Caco-2 (cell line): ENCODE data around the gene PLXNB2. TPM values are rescaled to one million over a fixed set of nuclear protein-coding genes. Genes with fewer than 3 reads are reported as not detected.

Experiments
- BruUV-seq: library from RNA; stranded (reverse); fragments of 400-500 nt; replicated peaks from 2 replicates; lab custom pipeline; 2021; lab: Mats Ljungman, UMichigan
- CTCF ChIA-PET: fragments of 300-600 bp; sonication (Branson Sonifier 250); formaldehyde crosslinking; loops from one replicate; lab custom pipeline; 2022; ENCODE audit warnings: antibody characterized with exemption; lab: Charles Lee
- POLR2A ChIA-PET: fragments of 300-600 bp; sonication (Branson Sonifier 250); formaldehyde crosslinking; loops from one replicate; lab custom pipeline; 2022; ENCODE audit warnings: antibody characterized with exemption; lab: Charles Lee
- DNase-seq, 2 experiments: peaks; one replicate each; pipeline versions ENCODE4 v3.0.0 to v3.0.0-alpha.2; 2020 to 2022
- H3K27me3 ChIP-seq: replicated peaks from 2 replicates; pipeline ENCODE4 v1.6.0; 2011; ENCODE audit warnings: low read length; ENCODE audit not compliant: control insufficient read depth, insufficient read depth
- H3K36me3 ChIP-seq: 2 replicates; pipeline ENCODE4 v1.5.1; 2011; ENCODE audit warnings: low read length; ENCODE audit not compliant: control insufficient read depth, insufficient read depth
- H3K4me1 ChIP-seq: fragments of 250-450 bp; sonication (Bioruptor Pico); 2 replicates; pipeline ENCODE4 v1.5.1; 2020; ENCODE audit warnings: mild to moderate bottlenecking
- H3K4me3 ChIP-seq: 2 replicates; pipeline ENCODE4 v1.5.1; 2011; ENCODE audit warnings: low read depth, mild to moderate bottlenecking, control low read depth, low read length
- H3K9me3 ChIP-seq: fragments of 250-450 bp; sonication (Bioruptor Pico); 2 replicates; pipeline ENCODE4 v1.5.1; 2020; ENCODE audit warnings: mild to moderate bottlenecking, moderate library complexity
- H3K27ac Mint-ChIP-seq: one replicate; pipeline ENCODE4 v1.8.0; 2022; ENCODE audit warnings: mixed read lengths; ENCODE audit not compliant: unreplicated experiment
- H3K27me3 Mint-ChIP-seq: one replicate; pipeline ENCODE4 v1.8.0; 2022; ENCODE audit warnings: mixed read lengths; ENCODE audit not compliant: insufficient read depth, unreplicated experiment
- H3K36me3 Mint-ChIP-seq: one replicate; pipeline ENCODE4 v1.8.0; 2022; ENCODE audit warnings: mild to moderate bottlenecking, mixed read lengths; ENCODE audit not compliant: insufficient read depth, unreplicated experiment
- H3K4me1 Mint-ChIP-seq: one replicate; pipeline ENCODE4 v1.8.0; 2022; ENCODE audit warnings: low read depth, mixed read lengths; ENCODE audit not compliant: unreplicated experiment
- H3K4me3 Mint-ChIP-seq: one replicate; pipeline ENCODE4 v1.8.0; 2022; ENCODE audit warnings: mild to moderate bottlenecking, moderate library complexity, mixed read lengths; ENCODE audit not compliant: unreplicated experiment
- H3K9me3 Mint-ChIP-seq: one replicate; pipeline ENCODE4 v1.8.0; 2022; ENCODE audit warnings: mixed read lengths; ENCODE audit not compliant: unreplicated experiment
- CTCF ChIP-seq, 2 experiments: fragments of 200-600 bp in 1 of 2; IDR thresholded peaks; 1 replicate in 1 of 2; 2 replicates in 1 of 2; pipeline versions ENCODE4 v1.5.1 to v1.8.0; 2011 to 2022; ENCODE audit warnings: antibody characterized with exemption in 1 of 2, control low read depth in 1 of 2, inconsistent platforms in 1 of 2, low read depth in 1 of 2, low read length in 1 of 2, mild to moderate bottlenecking in 1 of 2, moderate library complexity in 1 of 2; ENCODE audit not compliant: insufficient read depth in 1 of 2, severe bottlenecking in 1 of 2, unreplicated experiment in 1 of 2
- intact Hi-C: fragments of 100-400 bp; cut with micrococcal nuclease; formaldehyde crosslinking; loops from one replicate; pipeline ENCODE4 v1.10.0; 2022; ENCODE audit not compliant: unreplicated experiment
- total RNA-seq: library from RNA; stranded (reverse); gene quantifications from 2 replicates; pipeline ENCODE4 v1.2.3, GENCODE V29; 2022

PLXNB2 gene
- total RNA-seq, 1 experiment from 2014 or later, result 260 TPM

- no peak overlapping the region for H3K4me3 ChIP-seq
- no TSS peak for BruUV-seq
- H3K4me1 Mint-ChIP-seq, result peaks cover 11% of the 10 kb centered on the region
- peaks cover 4% of the 10 kb centered on the region for H3K36me3 Mint-ChIP-seq
- no peaks in the 10 kb centered on the region for H3K27me3 Mint-ChIP-seq
- no peaks in the 10 kb centered on the region for H3K9me3 ChIP-seq
- TF ChIP-seq CTCF (IDR thresholded peaks at IDR 0.05; ENCODE audit: insufficient read depth in 1 of 2, low read depth in 1 of 2, low read length in 1 of 2, severe bottlenecking in 1 of 2, unreplicated experiment in 1 of 2), result no peak
- H3K4me1 ChIP-seq, result peaks cover 52% of the 10 kb centered on the region
- H3K4me3 Mint-ChIP-seq, result peak overlapping the region; percentile 40
- H3K36me3 ChIP-seq, result peaks cover 3% of the 10 kb centered on the region
- H3K27me3 ChIP-seq, result no peaks in the 10 kb centered on the region
- ChIA-PET CTCF (interaction anchor here (0.6 to 1.0 kb wide), 2 partner anchors 29 to 228 kb away, joined by 4 to 8 read pairs; partner anchors contain the start of genes DENND6B and SCO2), POLR2A (no interaction called here)
- intact Hi-C loops, result no loop called here
- H3K27ac Mint-ChIP-seq, result peak overlapping the region; percentile 18
- DNase-seq, result no peak
- no peaks in the 10 kb centered on the region for H3K9me3 Mint-ChIP-seq
Measured at GRCh38 chr22:50297510-50298265, 9.8 kb downstream of the PLXNB2 start.

GRCh38 chr22:50296658-50297490 lies 10.6 kb downstream of the PLXNB2 start:
- TF ChIP-seq CTCF (IDR thresholded peaks at IDR 0.05; ENCODE audit: insufficient read depth in 1 of 2, low read depth in 1 of 2, low read length in 1 of 2, severe bottlenecking in 1 of 2, unreplicated experiment in 1 of 2), result no peak
- Mint-ChIP-seq H3K4me3 (no peak overlapping the region), H3K27me3 (no peaks in the 10 kb centered on the region), H3K27ac (peak overlapping the region; percentile 18), H3K9me3 (no peaks in the 10 kb centered on the region), H3K36me3 (peaks cover 9% of the 10 kb centered on the region), H3K4me1 (peaks cover 16% of the 10 kb centered on the region)
- H3K9me3 ChIP-seq, result no peaks in the 10 kb centered on the region
- DNase-seq, result no peak
- H3K4me1 ChIP-seq, result peaks cover 52% of the 10 kb centered on the region
- no TSS peak for BruUV-seq
- peaks cover 3% of the 10 kb centered on the region for H3K36me3 ChIP-seq
- no peak overlapping the region for H3K4me3 ChIP-seq
- ChIA-PET CTCF (interaction anchor here (0.6 to 1.0 kb wide), 2 partner anchors 30 to 229 kb away, joined by 4 to 8 read pairs; partner anchors contain the start of genes DENND6B and SCO2), POLR2A (no interaction called here)
- no peaks in the 10 kb centered on the region for H3K27me3 ChIP-seq
- intact Hi-C loops, result no loop called here

GRCh38 chr22:50294319-50294656 lies 13.2 kb downstream of the PLXNB2 start:
- no peak for TF ChIP-seq CTCF (IDR thresholded peaks at IDR 0.05; ENCODE audit: insufficient read depth in 1 of 2, low read depth in 1 of 2, low read length in 1 of 2, severe bottlenecking in 1 of 2, unreplicated experiment in 1 of 2)
- H3K4me3 Mint-ChIP-seq, result peak overlapping the region; percentile 75
- peaks cover 16% of the 10 kb centered on the region for H3K4me1 Mint-ChIP-seq
- DNase-seq, result no peak
- no peaks in the 10 kb centered on the region for H3K9me3 Mint-ChIP-seq
- Histone ChIP-seq H3K4me3 (no peak overlapping the region), H3K27me3 (no peaks in the 10 kb centered on the region), H3K4me1 (peaks cover 48% of the 10 kb centered on the region), H3K9me3 (no peaks in the 10 kb centered on the region), H3K36me3 (peaks cover 7% of the 10 kb centered on the region)
- ChIA-PET CTCF (interaction anchor here (0.7 to 1.5 kb wide), 8 partner anchors 10 to 231 kb away, joined by 3 to 13 read pairs (median 4); partner anchors contain the start of genes DENND6B, NCAPH2 and SCO2), POLR2A (interaction anchor here (0.6 to 1.9 kb wide), 5 partner anchors 10 to 238 kb away, joined by 3 to 25 read pairs (median 7); partner anchors contain the start of genes DENND6B and PLXNB2)
- peak overlapping the region; percentile 88 for H3K27ac Mint-ChIP-seq
- TSS peak; percentile 70 for BruUV-seq
- intact Hi-C loops, result no loop called here
- peaks cover 14% of the 10 kb centered on the region for H3K36me3 Mint-ChIP-seq
- H3K27me3 Mint-ChIP-seq, result no peaks in the 10 kb centered on the region
